HUES6 (cell line): Measurements from ENCODE around the gene SLC1A1.
"Not testable (repeated sequence)": the region's sequence is repeated elsewhere in the genome, so short reads cannot be mapped to it uniquely, and the experiment has no call there.

Experiments
- H3K27ac ChIP-seq: 2 replicates; pipeline ENCODE4 v1.7.0; 2013; ENCODE audit warnings: low read depth, mild to moderate bottlenecking, low read length, inconsistent platforms
- H3K27me3 ChIP-seq: 2 replicates; pipeline ENCODE4 v1.6.1; 2013; ENCODE audit warnings: low read length; ENCODE audit not compliant: control insufficient read depth, insufficient read depth
- H3K36me3 ChIP-seq: 2 replicates; pipeline ENCODE4 v1.6.1; 2013; ENCODE audit warnings: low read length; ENCODE audit not compliant: control insufficient read depth, insufficient read depth
- H3K4me1 ChIP-seq: 2 replicates; pipeline ENCODE4 v1.6.1; 2013; ENCODE audit warnings: low read length; ENCODE audit not compliant: control insufficient read depth, insufficient read depth
- H3K4me3 ChIP-seq: 2 replicates; pipeline ENCODE4 v1.5.1; 2013; ENCODE audit warnings: low read depth, low read length
- H3K9ac ChIP-seq: one replicate; pipeline ENCODE4 v1.6.1; 2013; ENCODE audit warnings: mild to moderate bottlenecking, low read length
- H3K9me3 ChIP-seq: 2 replicates; pipeline ENCODE4 v1.6.1; 2013; ENCODE audit warnings: low read depth, low read length; ENCODE audit not compliant: control insufficient read depth, insufficient read depth

Gene SLC1A1

GRCh38 chr9:4592295-4592694 is 102.0 kb downstream of the SLC1A1 start:
- no peak overlapping the region for H3K4me3 ChIP-seq
- H3K4me1 ChIP-seq, result peaks cover 12% of the 10 kb centered on the region
- no peaks in the 10 kb centered on the region for H3K27me3 ChIP-seq
- H3K9ac ChIP-seq, result no peak overlapping the region
- H3K9me3 ChIP-seq, result no peaks in the 10 kb centered on the region
- H3K36me3 ChIP-seq, result no peaks in the 10 kb centered on the region
- no peak overlapping the region for H3K27ac ChIP-seq

GRCh38 chr9:4592886-4593285 is 102.6 kb downstream of the SLC1A1 start:
- Histone ChIP-seq H3K9me3 (no peaks in the 10 kb centered on the region), H3K27ac (no peak overlapping the region), H3K4me3 (no peak overlapping the region), H3K9ac (no peak overlapping the region), H3K4me1 (peaks cover 12% of the 10 kb centered on the region), H3K36me3 (no peaks in the 10 kb centered on the region), H3K27me3 (no peaks in the 10 kb centered on the region)

DNA sequence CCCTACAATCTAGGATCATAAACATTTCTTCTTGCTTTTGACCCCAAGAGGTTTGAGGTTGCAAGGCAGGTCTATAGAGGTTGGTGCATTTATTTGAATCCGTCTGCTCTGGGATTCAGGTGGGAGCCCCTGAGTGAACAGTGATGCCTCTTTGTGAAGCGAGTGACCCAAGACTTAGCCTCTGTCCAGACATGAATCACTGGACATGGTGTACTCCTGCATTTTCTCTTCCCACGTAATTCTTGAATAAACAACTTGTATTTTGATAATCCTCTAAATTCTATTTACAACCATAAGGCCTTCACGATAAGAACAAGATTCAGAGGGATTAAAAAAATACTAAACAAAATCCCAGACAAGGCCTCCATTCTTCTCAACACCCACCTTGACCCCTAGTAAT is 104.3 kb downstream of the SLC1A1 start:
- Histone ChIP-seq H3K27ac (no peak overlapping the region), H3K9ac (no peak overlapping the region), H3K4me3 (no peak overlapping the region), H3K36me3 (no peaks in the 10 kb centered on the region), H3K4me1 (peaks cover 12% of the 10 kb centered on the region), H3K9me3 (no peaks in the 10 kb centered on the region), H3K27me3 (no peaks in the 10 kb centered on the region)

DNA sequence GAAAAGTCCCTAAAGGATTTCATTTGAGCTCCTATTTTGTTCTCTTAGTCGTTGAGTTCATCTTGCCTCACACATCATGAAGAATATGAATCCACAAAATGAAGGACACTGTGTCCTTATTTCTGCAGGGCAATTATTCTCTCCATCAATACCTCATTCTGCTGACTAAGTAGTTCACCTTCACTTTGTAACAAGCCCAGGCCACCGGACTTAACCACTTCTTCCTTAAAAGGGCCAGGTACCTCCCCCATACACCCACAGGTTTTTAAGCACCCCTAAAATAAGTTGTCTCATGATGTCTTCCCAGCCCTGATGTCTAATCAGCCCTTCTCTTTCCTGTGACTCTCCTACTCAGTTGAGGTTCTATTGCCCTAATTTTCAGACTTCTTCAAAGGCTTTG is 104.7 kb downstream of the SLC1A1 start:
- H3K9me3 ChIP-seq, result no peaks in the 10 kb centered on the region
- H3K27me3 ChIP-seq, result no peaks in the 10 kb centered on the region
- H3K4me1 ChIP-seq, result peaks cover 12% of the 10 kb centered on the region
- H3K9ac ChIP-seq, result no peak overlapping the region
- no peak overlapping the region for H3K27ac ChIP-seq
- no peak overlapping the region for H3K4me3 ChIP-seq
- H3K36me3 ChIP-seq, result no peaks in the 10 kb centered on the region

GRCh38 chr9:4596165-4596922 is 106.1 kb downstream of the SLC1A1 start:
- Histone ChIP-seq H3K27me3 (no peaks in the 10 kb centered on the region), H3K4me1 (peaks cover 6% of the 10 kb centered on the region), H3K9me3 (no peaks in the 10 kb centered on the region), H3K9ac (no peak overlapping the region), H3K27ac (no peak overlapping the region), H3K4me3 (no peak overlapping the region), H3K36me3 (no peaks in the 10 kb centered on the region)

GRCh38 chr9:4600368-4600767 is 110.1 kb downstream of the SLC1A1 start:
- Histone ChIP-seq H3K4me3 (no peak overlapping the region), H3K27ac (no peak overlapping the region), H3K27me3 (no peaks in the 10 kb centered on the region), H3K36me3 (no peaks in the 10 kb centered on the region), H3K9me3 (no peaks in the 10 kb centered on the region), H3K9ac (no peak overlapping the region), H3K4me1 (peaks cover 11% of the 10 kb centered on the region)

DNA sequence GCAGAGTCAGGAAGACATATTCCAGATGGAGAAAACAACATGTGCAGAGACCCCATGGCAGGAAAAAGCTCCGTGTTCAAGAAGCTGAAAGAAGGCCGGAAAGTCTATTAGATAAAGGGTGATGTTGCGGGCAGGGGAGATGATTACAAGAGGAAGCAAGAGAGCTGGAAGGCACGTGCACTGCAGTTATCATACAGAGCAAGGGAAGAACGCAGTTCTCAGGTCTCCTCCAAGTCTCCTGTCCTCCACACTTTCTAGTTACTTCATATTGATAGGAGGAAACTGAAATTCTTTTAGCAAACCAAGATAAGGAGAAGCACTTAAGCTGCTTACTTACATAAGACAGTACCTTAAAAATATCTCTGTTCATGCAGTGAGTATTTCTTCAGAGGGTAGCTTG is 113.6 kb downstream of the SLC1A1 start:
- H3K4me1 ChIP-seq, result peaks cover 5% of the 10 kb centered on the region; the same call in 1 of the 2 replicates
- H3K36me3 ChIP-seq, result no peaks in the 10 kb centered on the region
- H3K27me3 ChIP-seq, result no peaks in the 10 kb centered on the region
- no peak overlapping the region for H3K9ac ChIP-seq
- H3K9me3 ChIP-seq, result no peaks in the 10 kb centered on the region
- H3K4me3 ChIP-seq, result no peak overlapping the region
- no peak overlapping the region for H3K27ac ChIP-seq

DNA sequence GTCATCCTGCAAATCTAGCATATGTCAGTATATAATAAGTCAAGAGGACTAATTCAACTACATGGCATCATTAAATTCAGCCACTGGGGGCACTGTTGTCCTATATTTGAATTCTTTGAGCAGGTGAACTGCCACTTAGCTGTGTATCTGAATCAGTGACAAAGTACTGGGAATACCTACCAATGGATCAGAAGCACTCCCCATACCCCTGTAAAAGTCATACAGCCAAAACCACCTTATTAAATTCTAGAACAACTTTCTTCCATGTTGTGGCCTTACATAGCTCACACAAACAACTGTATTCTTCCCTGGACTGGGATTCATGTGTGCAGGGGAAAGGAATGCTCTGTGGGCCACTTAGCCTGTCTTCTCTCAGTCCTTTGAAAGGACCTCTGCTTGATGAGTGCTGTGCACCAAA is 114.4 kb downstream of the SLC1A1 start:
- Histone ChIP-seq H3K36me3 (no peaks in the 10 kb centered on the region), H3K4me1 (peaks cover 5% of the 10 kb centered on the region; the same call in 1 of the 2 replicates), H3K27me3 (no peaks in the 10 kb centered on the region), H3K9me3 (no peaks in the 10 kb centered on the region), H3K9ac (no peak overlapping the region), H3K4me3 (no peak overlapping the region), H3K27ac (no peak overlapping the region)

DNA sequence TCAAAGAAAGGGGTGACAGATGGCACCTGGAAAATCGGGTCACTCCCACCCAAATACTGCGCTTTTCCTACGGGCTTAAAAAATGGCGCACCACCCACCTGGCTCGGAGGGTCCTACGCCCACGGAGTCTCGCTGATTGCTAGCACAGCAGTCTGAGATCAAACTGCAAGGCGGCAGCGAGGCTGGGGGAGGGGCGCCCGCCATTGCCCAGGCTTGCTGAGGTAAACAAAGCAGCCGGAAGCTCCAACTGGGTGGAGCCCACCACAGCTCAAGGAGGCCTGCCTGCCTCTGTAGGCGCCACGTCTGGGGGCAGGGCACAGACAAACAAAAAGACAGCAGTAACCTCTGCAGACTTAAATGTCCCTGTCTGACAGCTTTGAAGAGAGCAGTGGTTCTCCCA is 115.8 kb downstream of the SLC1A1 start:
- H3K27ac ChIP-seq, result not testable (repeated sequence)
- H3K4me3 ChIP-seq, result peak overlapping the region; percentile 43; the same call in 1 of the 2 replicates

DNA sequence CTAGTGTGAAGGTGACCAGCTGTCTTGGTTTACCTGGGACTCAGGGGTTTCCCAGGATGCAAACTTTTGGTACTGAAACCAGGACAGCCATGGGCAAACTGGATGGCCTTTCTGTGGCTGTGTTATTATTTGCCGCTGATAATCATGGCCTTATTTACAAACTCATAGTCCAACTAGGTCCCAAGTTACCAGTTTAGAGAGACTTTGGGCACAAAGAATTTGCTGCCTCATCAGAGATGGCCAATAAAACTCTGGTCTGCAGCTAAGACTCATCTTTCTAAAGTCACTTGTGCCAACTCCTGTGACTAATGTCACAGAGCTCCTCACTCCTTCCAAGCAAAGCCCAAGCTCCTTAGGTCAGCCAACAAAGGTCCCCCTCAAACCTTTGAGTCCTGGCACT is 124.4 kb downstream of the SLC1A1 start:
- H3K4me3 ChIP-seq, result no peak overlapping the region
- no peaks in the 10 kb centered on the region for H3K27me3 ChIP-seq
- no peak overlapping the region for H3K27ac ChIP-seq
- no peaks in the 10 kb centered on the region for H3K9me3 ChIP-seq
- no peaks in the 10 kb centered on the region for H3K36me3 ChIP-seq
- H3K9ac ChIP-seq, result no peak overlapping the region
- peaks cover 13% of the 10 kb centered on the region for H3K4me1 ChIP-seq

More for the DNA sequence above, 115.8 kb downstream of the SLC1A1 start:
- H3K9me3 ChIP-seq, H3K36me3 ChIP-seq, H3K27me3 ChIP-seq, H3K4me1 ChIP-seq: not testable (repeated sequence)
- H3K9ac ChIP-seq, result peak overlapping the region; percentile 52

DNA sequence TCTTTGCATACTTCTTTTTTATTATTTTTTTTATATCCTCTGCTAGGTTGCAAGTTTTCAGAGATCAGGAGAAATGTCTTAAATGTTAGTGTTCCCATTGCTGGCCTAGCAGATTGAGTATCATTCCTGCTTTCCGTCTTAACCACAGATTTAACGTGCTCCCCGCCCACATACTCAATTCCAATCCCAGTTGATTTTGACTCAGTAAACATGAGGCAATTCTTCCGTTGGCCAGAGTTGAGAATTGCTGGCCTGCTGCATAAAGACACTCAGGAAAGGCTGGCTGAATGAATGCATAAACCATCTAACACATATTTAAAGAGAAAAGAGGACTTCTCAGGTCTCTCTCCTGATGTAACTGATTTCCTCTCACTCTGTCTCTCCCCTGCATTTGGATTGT is 125.0 kb downstream of the SLC1A1 start:
- no peaks in the 10 kb centered on the region for H3K36me3 ChIP-seq

More for the DNA sequence above, 125.0 kb downstream of the SLC1A1 start:
- no peak overlapping the region for H3K4me3 ChIP-seq
- H3K4me1 ChIP-seq, result peaks cover 16% of the 10 kb centered on the region
- no peak overlapping the region for H3K9ac ChIP-seq
- no peaks in the 10 kb centered on the region for H3K27me3 ChIP-seq
- H3K9me3 ChIP-seq, result no peaks in the 10 kb centered on the region
- no peak overlapping the region for H3K27ac ChIP-seq
